Aorta (tissue), 5 donors: Measurements from ENCODE around the gene PDE4A. TPM values are rescaled to one million over a fixed set of nuclear protein-coding genes. Genes with fewer than 3 reads are reported as not detected.

Experiments used
- ATAC-seq: fragments of 200-7000 bp; cut with Tn5 transposase; one replicate; pipeline ENCODE4 v1.9.1; 2022; ENCODE audit warnings: moderate library complexity; ENCODE audit not compliant: low FRiP score
- DNase-seq, 2 donors: peaks; one replicate each; pipeline ENCODE4 v3.0.0-alpha.2; 2020
- H3K27ac ChIP-seq, 2 donors: one replicate each; pipeline ENCODE4 v1.5.1; 2013; ENCODE audit warnings: low read length in 2 of 2, mild to moderate bottlenecking in 2 of 2, moderate library complexity in 2 of 2, control low read depth in 1 of 2, inconsistent platforms in 1 of 2, low read depth in 1 of 2
- H3K27me3 ChIP-seq, 2 donors: one replicate each; pipeline ENCODE4 v1.6.1; 2013; ENCODE audit warnings: control low read depth in 1 of 2, low read length in 1 of 2, mild to moderate bottlenecking in 1 of 2, moderate library complexity in 1 of 2; ENCODE audit not compliant: insufficient read depth in 2 of 2, control insufficient read depth in 1 of 2
- H3K36me3 ChIP-seq, 2 donors: one replicate each; pipeline ENCODE4 v1.6.1; 2013; ENCODE audit warnings: control low read depth in 1 of 2, low read length in 1 of 2, mild to moderate bottlenecking in 1 of 2; ENCODE audit not compliant: insufficient read depth in 2 of 2, control insufficient read depth in 1 of 2
- H3K4me1 ChIP-seq, 2 donors: one replicate each; pipeline ENCODE4 v1.6.1; 2013; ENCODE audit warnings: low read length in 2 of 2, control low read depth in 1 of 2, mild to moderate bottlenecking in 1 of 2, moderate library complexity in 1 of 2; ENCODE audit not compliant: insufficient read depth in 2 of 2, control insufficient read depth in 1 of 2
- H3K4me3 ChIP-seq, 2 donors: one replicate each; pipeline ENCODE4 v1.5.1; 2013; ENCODE audit warnings: low read length in 2 of 2, control low read depth in 1 of 2, mild to moderate bottlenecking in 1 of 2
- H3K9me3 ChIP-seq: one replicate; pipeline ENCODE4 v1.6.1; 2013; ENCODE audit warnings: mild to moderate bottlenecking, low read length; ENCODE audit not compliant: control insufficient read depth
- WGBS, 2 donors: extraction: QIAGEN DNeasy Blood & Tissue Kit; methylation state at CpG; one replicate each; pipeline ENCODE4 v1.1.7; 2013; 5-methylcytosine and 5-hydroxymethylcytosine counted together
- intact Hi-C, 2 donors: fragments of 100-400 bp; cut with DNase I; formaldehyde crosslinking; loops; one replicate each; pipeline versions ENCODE4 v1.14.2 to v1.15.0; 2022
- microRNA-seq, 2 donors: library from miRNA; unstranded; fragments of <30 nt; microRNA quantifications; one replicate each; pipeline ENCODE4 v1.2.0, GENCODE V29; 2020
- polyA plus RNA-seq, 2 donors: library from polyadenylated mRNA; stranded (reverse); fragments of 200-250 nt; gene quantifications; one replicate each; pipeline ENCODE4 v1.2.3, GENCODE V29; 2013
- total RNA-seq, 2 donors: library from RNA; stranded (reverse); fragmentation: NEBNext Ultra II Directional; extraction: Animal tissue kit (Norgen Biotek cat#: 25700); gene quantifications; one replicate each; pipeline ENCODE4 v1.2.1, GENCODE V29; 2021
- donor health status: healthy with polysubstance abuse.
- donor health status: Bipolar disorder and iron deficiency.
- donor health status: DM: no; HTN: no; CAD: no.
- donor health status: DM: no; HTN: no; CAD: no.
- donor health status: DM: yes; HTN: yes; CAD: no.

The PDE4A gene
- total and polyA plus RNA-seq, 4 donors: 8.6 to 30.2 (median 13.0) TPM

DNA sequence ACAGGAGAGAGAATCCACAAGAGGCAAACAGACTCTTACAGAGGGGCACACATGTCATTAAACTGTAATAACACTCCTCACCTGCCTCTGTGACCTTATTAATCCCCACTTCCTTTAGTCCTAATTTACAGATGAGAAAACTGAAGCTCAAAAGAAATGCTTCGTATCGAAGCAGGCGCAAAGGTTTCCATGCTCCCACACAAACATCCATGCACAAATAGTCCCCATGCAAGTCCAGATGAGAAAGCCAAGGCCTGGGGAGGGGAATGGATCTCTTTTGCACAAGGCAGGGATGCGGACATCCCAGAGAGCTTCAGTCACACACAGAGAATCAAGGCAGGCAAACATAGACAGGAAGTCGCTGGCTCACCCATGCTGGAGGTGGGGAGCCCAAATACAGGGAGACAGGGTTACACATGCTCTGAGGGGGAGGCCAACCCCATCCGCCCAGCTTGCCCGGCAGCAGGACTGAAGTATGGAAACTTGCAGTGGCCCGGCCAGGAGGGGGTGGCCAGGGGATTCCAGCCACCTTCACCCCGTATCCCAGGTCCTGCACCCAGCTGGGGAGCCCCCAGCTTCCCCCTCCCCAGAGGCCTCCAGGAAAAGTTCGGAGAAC is 96.4 kb downstream of the PDE4A start:
- Histone ChIP-seq H3K27ac (no peak overlapping the region), H3K27me3 (no peaks in the 10 kb centered on the region), H3K9me3 (no peaks in the 10 kb centered on the region), H3K4me3 (no peak overlapping the region), H3K4me1 (no peaks in the 10 kb centered on the region), H3K36me3 (no peaks in the 10 kb centered on the region)
- 38% methylated on average over 10 of the region's 10 CpGs for WGBS, 2 donors
- intact Hi-C loops: no loop called here
- no peak for DNase-seq
- no peak for ATAC-seq

DNA sequence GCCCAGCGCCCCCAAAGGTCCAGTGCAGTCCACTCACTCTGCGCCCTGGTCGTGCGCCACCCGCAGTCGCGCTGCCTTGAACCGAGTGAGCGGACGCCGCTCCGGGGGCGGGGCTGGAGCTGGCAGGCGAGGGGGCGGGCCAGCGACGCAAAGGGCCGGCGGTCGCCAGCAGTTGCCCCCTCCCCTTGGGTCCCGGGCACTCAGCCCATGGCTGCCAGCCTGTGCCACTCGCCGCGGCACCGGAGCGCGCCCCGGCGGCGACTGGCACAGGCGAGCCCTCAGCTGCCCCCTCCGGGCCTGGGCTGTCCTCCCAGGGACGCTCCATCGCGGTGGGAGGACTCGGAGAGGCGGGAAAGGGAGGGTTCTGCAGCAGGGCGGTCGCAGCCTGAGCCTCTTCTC is 97.0 kb downstream of the PDE4A start, which contains the start of gene S1PR5:
Gene S1PR5, minus strand, starts transcription at position 87 of the 399 bp plus-strand sequence. CDS start 2,436 bp downstream, outside the sequence.
- no peaks in the 10 kb centered on the region for H3K9me3 ChIP-seq
- DNase-seq (peak in 1 of 2 donors; percentile 58), ATAC-seq (peak; percentile 50)
- H3K36me3 ChIP-seq: no peaks in the 10 kb centered on the region
- no peak within 1 kb of the TSS for H3K27ac ChIP-seq
- 0 to 1% methylated on average over 25 to 39 of the region's 39 CpGs for WGBS, 2 donors
- H3K4me3 ChIP-seq: no peak within 1 kb of the TSS
- intact Hi-C loops: no loop called here
- H3K27me3 ChIP-seq: no peaks in the 10 kb centered on the region
- H3K4me1 ChIP-seq: no peaks in the 10 kb centered on the region

DNA sequence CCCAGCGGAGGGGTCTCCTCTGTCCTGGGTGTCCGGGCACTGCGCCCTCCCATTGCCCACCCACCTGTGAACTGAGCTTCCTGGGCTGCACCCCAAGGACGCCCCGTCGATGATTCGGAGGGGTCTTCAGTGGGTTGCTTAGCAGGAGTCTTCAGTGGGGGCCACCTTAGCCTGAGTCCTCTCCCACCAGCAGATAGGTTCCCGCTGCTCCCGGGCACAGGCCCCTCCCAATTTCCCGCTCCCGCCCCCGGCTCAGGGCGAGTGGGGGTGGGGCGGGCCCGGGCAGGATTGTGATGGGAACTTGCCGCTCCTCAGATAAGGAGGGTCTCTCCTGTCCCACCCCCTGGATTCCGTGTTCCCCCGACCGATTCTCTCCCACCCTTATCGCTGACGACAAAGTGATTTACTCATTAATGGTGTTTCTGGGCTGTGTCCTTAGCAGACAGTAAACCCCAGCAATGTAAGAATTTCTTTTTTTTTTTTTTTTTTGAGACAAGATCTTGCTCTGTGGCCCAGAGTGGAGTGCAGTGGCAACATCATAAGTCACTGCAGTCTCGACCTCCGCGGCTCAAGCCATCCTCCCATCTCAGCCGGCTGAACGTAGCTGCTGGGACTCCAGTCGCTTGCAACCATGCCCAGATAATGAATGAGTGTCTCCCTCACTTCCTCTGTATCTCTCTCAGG is 97.6 kb downstream of the PDE4A start:
- 2% methylated on average over 23 to 27 of the region's 27 CpGs for WGBS, 2 donors
- Histone ChIP-seq H3K27ac (no peak overlapping the region), H3K4me3 (no peak overlapping the region), H3K4me1 (no peaks in the 10 kb centered on the region), H3K36me3 (no peaks in the 10 kb centered on the region), H3K9me3 (no peaks in the 10 kb centered on the region), H3K27me3 (no peaks in the 10 kb centered on the region)
- ATAC-seq: peak; percentile 57
- intact Hi-C loops: no loop called here
- peak in 1 of 2 donors; percentile 66 for DNase-seq

DNA sequence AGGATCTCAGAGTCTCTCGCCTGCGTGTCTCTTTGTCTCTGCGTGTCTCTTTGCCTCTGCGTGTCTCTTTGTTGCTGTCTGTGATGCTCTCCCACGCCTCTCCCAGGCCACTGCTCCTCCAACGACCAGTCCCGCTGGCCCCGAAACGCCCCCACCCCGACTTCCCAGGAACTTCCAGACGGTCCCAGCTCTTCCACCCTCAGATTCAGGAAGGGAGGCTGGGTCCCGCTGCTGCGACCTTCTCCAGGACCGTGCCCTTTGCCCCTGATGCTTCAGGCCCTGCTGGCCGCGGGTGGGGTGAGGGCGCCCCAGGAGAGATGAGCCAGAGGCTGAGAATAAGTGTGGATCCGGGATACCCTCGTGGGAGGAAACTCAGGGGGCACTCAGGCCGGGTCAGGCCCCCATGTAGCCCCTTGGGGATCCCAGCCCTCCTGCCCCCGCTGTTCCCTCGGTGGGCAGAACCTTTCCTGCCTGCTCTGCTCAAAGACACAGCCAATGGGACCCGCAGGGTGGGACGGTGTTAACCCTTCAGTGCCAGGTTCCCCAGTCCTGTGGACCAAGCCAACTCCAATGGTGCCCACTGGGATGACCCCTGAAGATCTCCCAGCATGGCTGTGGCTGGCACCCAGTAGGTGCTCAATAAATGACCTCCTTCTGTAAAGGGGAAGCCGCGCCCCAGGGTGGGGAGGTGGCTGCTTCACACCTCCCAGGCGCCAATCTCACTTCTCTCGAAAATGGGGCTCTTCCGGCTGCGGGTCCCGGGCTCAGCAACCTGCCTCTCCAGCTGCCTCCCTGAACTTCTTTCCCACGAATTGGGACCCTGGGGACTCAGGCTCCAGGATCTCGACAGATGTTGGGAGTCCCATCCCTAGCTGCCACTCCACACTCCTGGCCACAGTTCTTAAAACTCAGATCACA is 98.4 kb downstream of the PDE4A start:
- WGBS, 2 donors: 32 to 34% methylated on average over 33 of the region's 33 CpGs
- Histone ChIP-seq H3K36me3 (no peaks in the 10 kb centered on the region), H3K9me3 (no peaks in the 10 kb centered on the region), H3K4me1 (no peaks in the 10 kb centered on the region), H3K27me3 (no peaks in the 10 kb centered on the region), H3K4me3 (no peak overlapping the region), H3K27ac (no peak overlapping the region)
- intact Hi-C loops: no loop called here
- DNase-seq (no peak), ATAC-seq (peak; percentile 17)

Small RNA genes lying within 50 kb of the gene (microRNA-seq; reads per million reads assigned to microRNA genes)
- 0.60 to 0.99 reads per million in 2 donors for gene MIR1181

Other genes starting within 250 kb of the PDE4A start
- gene DNMT1, start 225.6 kb upstream of the PDE4A start, total RNA-seq: 10 to 100 TPM; 59.6 to 89.0 TPM
- gene DNMT1, start 225.6 kb upstream of the PDE4A start, polyA plus RNA-seq: 10 to 100 TPM in 1 of 2 donors, 1 to 10 TPM in 1; 7.1 to 32.7 TPM
- 10 to 100 TPM in 1 of 2 donors, 1 to 10 TPM in 1; 9.8 to 14.3 TPM for gene S1PR2, start 189.2 kb upstream of the PDE4A start, total RNA-seq
- gene S1PR2, start 189.2 kb upstream of the PDE4A start, polyA plus RNA-seq: 1 to 10 TPM; 3.3 to 4.2 TPM
- gene MRPL4, start 168.3 kb upstream of the PDE4A start, total RNA-seq: 10 to 100 TPM; 22.7 to 25.4 TPM
- 10 to 100 TPM; 27.4 to 38.2 TPM for gene MRPL4, start 168.3 kb upstream of the PDE4A start, polyA plus RNA-seq
- 10 to 100 TPM; 41.2 to 43.6 TPM for gene ICAM1, start 149.4 kb upstream of the PDE4A start, total RNA-seq
- 1 to 10 TPM; 4.0 to 6.0 TPM for gene ICAM1, start 149.4 kb upstream of the PDE4A start, polyA plus RNA-seq
- 1 to 10 TPM in 1 of 2 donors, under 1 TPM in 1; 0.93 to 2.8 TPM for gene ICAM4, start 133.6 kb upstream of the PDE4A start, total RNA-seq
- not detected for gene ICAM4, start 133.6 kb upstream of the PDE4A start, polyA plus RNA-seq
- gene ICAM5, start 130.6 kb upstream of the PDE4A start, total RNA-seq: 1 to 10 TPM; 1.3 to 2.5 TPM
- gene ICAM5, start 130.6 kb upstream of the PDE4A start, polyA plus RNA-seq: under 1 TPM in 1 of 2 donors, not detected in 1; 0.10 TPM
- 1 to 10 TPM; 1.3 to 3.1 TPM for gene ZGLP1, start 110.7 kb upstream of the PDE4A start, total RNA-seq
- 10 to 100 TPM in 1 of 2 donors, 1 to 10 TPM in 1; 2.1 to 22.4 TPM for gene ZGLP1, start 110.7 kb upstream of the PDE4A start, polyA plus RNA-seq
- 10 to 100 TPM in 1 of 2 donors, 1 to 10 TPM in 1; 7.5 to 17.3 TPM for gene FDX2, start 104.5 kb upstream of the PDE4A start, total RNA-seq
- 10 to 100 TPM; 25.8 to 26.0 TPM for gene FDX2, start 104.5 kb upstream of the PDE4A start, polyA plus RNA-seq
- 10 to 100 TPM; 24.0 TPM for gene RAVER1, start 87.0 kb upstream of the PDE4A start, total RNA-seq
- gene RAVER1, start 87.0 kb upstream of the PDE4A start, polyA plus RNA-seq: 10 to 100 TPM in 1 of 2 donors, 1 to 10 TPM in 1; 7.9 to 10.4 TPM
- 10 to 100 TPM; 10.1 to 10.5 TPM for gene ICAM3, start 80.9 kb upstream of the PDE4A start, total RNA-seq
- 1 to 10 TPM; 6.3 to 7.8 TPM for gene ICAM3, start 80.9 kb upstream of the PDE4A start, polyA plus RNA-seq
- 100 to 1,000 TPM in 1 of 2 donors, 10 to 100 TPM in 1; 84.5 to 128 TPM for gene TYK2, start 40.0 kb upstream of the PDE4A start, total RNA-seq
- gene TYK2, start 40.0 kb upstream of the PDE4A start, polyA plus RNA-seq: 100 to 1,000 TPM in 1 of 2 donors, 10 to 100 TPM in 1; 33.2 to 253 TPM
- gene CDC37, start 17.0 kb upstream of the PDE4A start, total RNA-seq: 100 to 1,000 TPM; 124 to 146 TPM
- 100 to 1,000 TPM; 121 to 260 TPM for gene CDC37, start 17.0 kb upstream of the PDE4A start, polyA plus RNA-seq
- 10 to 100 TPM; 43.6 to 62.8 TPM for gene KEAP1, start 82.8 kb downstream of the PDE4A start, total RNA-seq
- 10 to 100 TPM; 30.9 to 56.2 TPM for gene KEAP1, start 82.8 kb downstream of the PDE4A start, polyA plus RNA-seq
- gene S1PR5, start 96.9 kb downstream of the PDE4A start, total RNA-seq: under 1 TPM; 0.39 to 0.99 TPM
- 1 to 10 TPM; 1.3 to 1.6 TPM for gene S1PR5, start 96.9 kb downstream of the PDE4A start, polyA plus RNA-seq
- gene ATG4D, start 123.4 kb downstream of the PDE4A start, total RNA-seq: 10 to 100 TPM; 14.0 to 17.2 TPM
- gene ATG4D, start 123.4 kb downstream of the PDE4A start, polyA plus RNA-seq: 10 to 100 TPM; 17.7 to 42.6 TPM
- gene KRI1, start 145.5 kb downstream of the PDE4A start, total RNA-seq: 10 to 100 TPM; 15.8 to 18.9 TPM
- 10 to 100 TPM in 1 of 2 donors, 1 to 10 TPM in 1; 6.4 to 41.0 TPM for gene KRI1, start 145.5 kb downstream of the PDE4A start, polyA plus RNA-seq
- 10 to 100 TPM; 11.8 to 19.2 TPM for gene CDKN2D, start 148.4 kb downstream of the PDE4A start, total RNA-seq
- gene CDKN2D, start 148.4 kb downstream of the PDE4A start, polyA plus RNA-seq: 10 to 100 TPM; 17.9 to 23.0 TPM
- not detected for gene AP1M2, start 166.8 kb downstream of the PDE4A start, total RNA-seq
- 10 to 100 TPM in 1 of 2 donors, under 1 TPM in 1; 0.05 to 15.0 TPM for gene AP1M2, start 166.8 kb downstream of the PDE4A start, polyA plus RNA-seq
- 100 to 1,000 TPM; 158 to 176 TPM for gene SLC44A2, start 205.0 kb downstream of the PDE4A start, total RNA-seq
- 100 to 1,000 TPM in 1 of 2 donors, 10 to 100 TPM in 1; 30.9 to 146 TPM for gene SLC44A2, start 205.0 kb downstream of the PDE4A start, polyA plus RNA-seq
- gene ILF3, start 233.8 kb downstream of the PDE4A start, total RNA-seq: 100 to 1,000 TPM; 168 to 190 TPM
- 100 to 1,000 TPM in 1 of 2 donors, 10 to 100 TPM in 1; 40.2 to 111 TPM for gene ILF3, start 233.8 kb downstream of the PDE4A start, polyA plus RNA-seq